H1 (cell line): ENCODE measurements around the gene KCTD8.

Experiments used
- EZH2 ChIP-seq: fragments of 200-600 bp; sonication (generic); IDR thresholded peaks from 2 replicates; pipeline ENCODE4 v1.7.1; 2012; ENCODE audit warnings: low read depth, mild to moderate bottlenecking, moderate library complexity, low read length, inconsistent platforms; ENCODE audit not compliant: severe bottlenecking
- HDAC2 ChIP-seq, 2 experiments: fragments of 300-600 bp in 1 of 2; sonication (generic) in 1 of 2; IDR thresholded peaks; 2 replicates each; pipeline ENCODE4 v1.6.1; 2011 to 2012; ENCODE audit warnings: low read depth in 2 of 2, low read length in 2 of 2, mild to moderate bottlenecking in 2 of 2, moderate library complexity in 2 of 2, borderline replicate concordance in 1 of 2, inconsistent platforms in 1 of 2
- KDM1A ChIP-seq: fragments of 200-600, 300-600 bp; sonication (generic); IDR thresholded peaks from 2 replicates; pipeline ENCODE4 v1.7.1; 2016; ENCODE audit warnings: mild to moderate bottlenecking, low read length, borderline replicate concordance
- MAX ChIP-seq: IDR thresholded peaks from 2 replicates; pipeline ENCODE4 v1.6.1; 2012; ENCODE audit warnings: inconsistent platforms
- POLR2A ChIP-seq, 2 experiments: IDR thresholded peaks; 1 replicate in 1 of 2; 2 replicates in 1 of 2; pipeline ENCODE4 v1.6.1; 2011; ENCODE audit warnings: low read depth in 2 of 2, low read length in 2 of 2, mild to moderate bottlenecking in 2 of 2; ENCODE audit errors: control extremely low read depth in 1 of 2
- TF ChIP-seq, protein P1 (sequence below), 3 experiments: IDR thresholded peaks; 1 replicate in 2 of 3; 2 replicates in 1 of 3; pipeline versions ENCODE4 v1.5.1 to v1.6.1; 2011; ENCODE audit warnings: low read length in 3 of 3, mild to moderate bottlenecking in 3 of 3, inconsistent platforms in 2 of 3, low read depth in 1 of 3, moderate library complexity in 1 of 3; ENCODE audit not compliant: insufficient read depth in 1 of 3; ENCODE audit errors: control extremely low read depth in 1 of 3

DNA sequence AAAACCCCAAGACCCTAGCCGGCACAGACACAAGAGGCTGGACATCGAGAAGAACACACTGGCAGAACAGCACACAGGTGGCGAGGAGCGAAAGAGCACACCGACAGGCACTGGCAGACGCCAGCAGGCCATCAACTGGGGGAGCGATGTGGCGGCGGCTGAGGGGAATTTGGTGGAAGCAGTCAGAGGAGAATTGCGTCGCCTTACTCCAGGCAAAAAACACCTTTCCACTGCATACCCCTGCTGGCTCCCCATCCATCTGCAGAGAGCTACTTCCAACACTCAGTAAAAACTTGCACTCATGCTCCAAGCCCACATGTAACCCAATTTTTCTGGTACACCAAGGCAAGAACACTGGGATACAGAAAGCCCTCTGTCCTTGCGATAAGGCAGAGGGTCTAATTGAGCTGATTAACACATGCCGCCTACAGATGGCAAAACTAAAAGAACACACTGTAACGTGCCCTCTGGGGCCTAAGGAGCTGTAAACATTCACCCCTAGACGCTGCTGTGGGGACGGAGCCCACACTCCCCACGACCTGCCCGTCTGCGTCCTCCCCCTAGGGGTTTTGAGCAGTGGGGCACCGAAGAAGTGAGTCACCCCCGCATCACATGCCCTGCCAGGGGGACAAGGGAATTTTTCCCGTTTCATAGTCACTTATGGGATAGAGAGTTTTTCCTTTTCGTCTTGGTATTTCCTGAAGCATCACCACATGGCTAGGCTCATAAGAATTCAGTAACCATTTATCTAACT, 262.3 kb downstream of the KCTD8 start:
- TF ChIP-seq, protein P1, sequence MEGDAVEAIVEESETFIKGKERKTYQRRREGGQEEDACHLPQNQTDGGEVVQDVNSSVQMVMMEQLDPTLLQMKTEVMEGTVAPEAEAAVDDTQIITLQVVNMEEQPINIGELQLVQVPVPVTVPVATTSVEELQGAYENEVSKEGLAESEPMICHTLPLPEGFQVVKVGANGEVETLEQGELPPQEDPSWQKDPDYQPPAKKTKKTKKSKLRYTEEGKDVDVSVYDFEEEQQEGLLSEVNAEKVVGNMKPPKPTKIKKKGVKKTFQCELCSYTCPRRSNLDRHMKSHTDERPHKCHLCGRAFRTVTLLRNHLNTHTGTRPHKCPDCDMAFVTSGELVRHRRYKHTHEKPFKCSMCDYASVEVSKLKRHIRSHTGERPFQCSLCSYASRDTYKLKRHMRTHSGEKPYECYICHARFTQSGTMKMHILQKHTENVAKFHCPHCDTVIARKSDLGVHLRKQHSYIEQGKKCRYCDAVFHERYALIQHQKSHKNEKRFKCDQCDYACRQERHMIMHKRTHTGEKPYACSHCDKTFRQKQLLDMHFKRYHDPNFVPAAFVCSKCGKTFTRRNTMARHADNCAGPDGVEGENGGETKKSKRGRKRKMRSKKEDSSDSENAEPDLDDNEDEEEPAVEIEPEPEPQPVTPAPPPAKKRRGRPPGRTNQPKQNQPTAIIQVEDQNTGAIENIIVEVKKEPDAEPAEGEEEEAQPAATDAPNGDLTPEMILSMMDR (IDR thresholded peaks at IDR 0.05; ENCODE audit: control extremely low read depth in 1 of 3, insufficient read depth in 1 of 3, low read depth in 1 of 3, low read length in 3 of 3) = no peak
- no peak for TF ChIP-seq EZH2
- no peak for TF ChIP-seq MAX
- no peak for TF ChIP-seq HDAC2 (IDR thresholded peaks at IDR 0.05; ENCODE audit: borderline replicate concordance in 1 of 2, low read depth in 2 of 2, low read length in 2 of 2)
- no peak for TF ChIP-seq KDM1A
- TF ChIP-seq POLR2A (IDR thresholded peaks at IDR 0.05; ENCODE audit: control extremely low read depth in 1 of 2, low read depth in 2 of 2, low read length in 2 of 2) = no peak
